GM21737 (cell line): ENCODE results near the gene KIF16B.
"Not testable (repeated sequence)": the region's sequence is repeated elsewhere in the genome, so short reads cannot be mapped to it uniquely, and the experiment has no call there.

Source experiments
- ATAC-seq: cut with Tn5 transposase; IDR thresholded peaks from one replicate; pipeline ENCODE4 v1.9.1; 2021; ENCODE audit warnings: mild to moderate bottlenecking, moderate library complexity; ENCODE audit not compliant: unreplicated experiment

The KIF16B gene

GRCh38 chr20:16439540-16439939, 133.7 kb downstream of the KIF16B start:
- not testable (repeated sequence) for ATAC-seq

GRCh38 chr20:16438100-16438499, 135.1 kb downstream of the KIF16B start:
- no peak for ATAC-seq

- no peak for ATAC-seq
These were observed 135.8 kb downstream of the KIF16B start for GRCh38 chr20:16437387-16437996.

- ATAC-seq = no peak
These were observed 139.1 kb downstream of the KIF16B start for GRCh38 chr20:16434062-16434664.

GRCh38 chr20:16433293-16433580, 140.0 kb downstream of the KIF16B start:
- ATAC-seq = no peak

GRCh38 chr20:16432466-16433292, 140.6 kb downstream of the KIF16B start:
- no peak for ATAC-seq

- ATAC-seq = no peak
These were observed 145.1 kb downstream of the KIF16B start for GRCh38 chr20:16428112-16428511.

- no peak for ATAC-seq
These were observed 145.7 kb downstream of the KIF16B start for GRCh38 chr20:16427571-16427970.

GRCh38 chr20:16424780-16425179, 148.5 kb downstream of the KIF16B start:
- no peak for ATAC-seq

GRCh38 chr20:16423311-16424212, 149.7 kb downstream of the KIF16B start:
- ATAC-seq = no peak

- no peak for ATAC-seq
These were observed 154.0 kb downstream of the KIF16B start for GRCh38 chr20:16419138-16419715.

- ATAC-seq = no peak
These were observed 154.6 kb downstream of the KIF16B start for GRCh38 chr20:16418616-16419015.

GRCh38 chr20:16417001-16417400, 156.2 kb downstream of the KIF16B start:
- ATAC-seq = no peak

GRCh38 chr20:16415071-16416053, 157.9 kb downstream of the KIF16B start:
- no peak for ATAC-seq

- ATAC-seq = no peak
These were observed 160.3 kb downstream of the KIF16B start for GRCh38 chr20:16412906-16413305.

- no peak for ATAC-seq
These were observed 161.9 kb downstream of the KIF16B start for GRCh38 chr20:16411361-16411760.

- ATAC-seq = no peak
These were observed 162.6 kb downstream of the KIF16B start for GRCh38 chr20:16410626-16411025.

GRCh38 chr20:16408981-16409380, 164.3 kb downstream of the KIF16B start:
- no peak for ATAC-seq

- ATAC-seq = no peak
These were observed 165.8 kb downstream of the KIF16B start for GRCh38 chr20:16407251-16408067.
